ENCODE results near the gene NME7.

The NME7 gene

GRCh38 chr1:169327875-169328274 lies 39.7 kb downstream of the NME7 start:
- Histone ChIP-seq H3K27me3 (no peaks in the 10 kb centered on the region), H3K4me3 (no peak overlapping the region), H3K27ac (no peak overlapping the region), H3K36me3 (peaks cover 0 to 3% (median 0%) of the 10 kb centered on the region in 3 donors), H3K9me3 (peaks cover 0 to 12% (median 0%) of the 10 kb centered on the region in 3 donors), H3K4me1 (peaks cover 0 to 7% (median 0%) of the 10 kb centered on the region in 4 donors)
- no peak for TF ChIP-seq CTCF (IDR thresholded peaks at IDR 0.05)
- DNase-seq: no peak
- intact Hi-C loops (cut with DNase I; ENCODE audit: low total_unique reads): no loop called here

- TF ChIP-seq CTCF (IDR thresholded peaks at IDR 0.05): no peak
- no peak overlapping the region for H3K4me3 ChIP-seq
- DNase-seq: no peak
- peaks cover 0 to 7% (median 0%) of the 10 kb centered on the region in 4 donors for H3K4me1 ChIP-seq
- peaks cover 0 to 3% (median 0%) of the 10 kb centered on the region in 3 donors for H3K36me3 ChIP-seq
- H3K27ac ChIP-seq: no peak overlapping the region
- no peaks in the 10 kb centered on the region for H3K27me3 ChIP-seq
- H3K9me3 ChIP-seq: peaks cover 0 to 12% (median 0%) of the 10 kb centered on the region in 3 donors
- intact Hi-C loops (cut with DNase I; ENCODE audit: low total_unique reads): no loop called here
Measured at GRCh38 chr1:169326956-169327268, 40.7 kb downstream of the NME7 start.

- DNase-seq: no peak
- H3K4me1 ChIP-seq: peaks cover 0 to 7% (median 0%) of the 10 kb centered on the region in 4 donors
- no peaks in the 10 kb centered on the region for H3K27me3 ChIP-seq
- H3K36me3 ChIP-seq: peaks cover 0 to 3% (median 0%) of the 10 kb centered on the region in 3 donors
- no peak overlapping the region for H3K4me3 ChIP-seq
- intact Hi-C loops (cut with DNase I; ENCODE audit: low total_unique reads): no loop called here
- no peak overlapping the region for H3K27ac ChIP-seq
- TF ChIP-seq CTCF (IDR thresholded peaks at IDR 0.05): no peak
- peaks cover 0 to 12% (median 0%) of the 10 kb centered on the region in 3 donors for H3K9me3 ChIP-seq
Measured at GRCh38 chr1:169326261-169326955, 41.2 kb downstream of the NME7 start.

DNA sequence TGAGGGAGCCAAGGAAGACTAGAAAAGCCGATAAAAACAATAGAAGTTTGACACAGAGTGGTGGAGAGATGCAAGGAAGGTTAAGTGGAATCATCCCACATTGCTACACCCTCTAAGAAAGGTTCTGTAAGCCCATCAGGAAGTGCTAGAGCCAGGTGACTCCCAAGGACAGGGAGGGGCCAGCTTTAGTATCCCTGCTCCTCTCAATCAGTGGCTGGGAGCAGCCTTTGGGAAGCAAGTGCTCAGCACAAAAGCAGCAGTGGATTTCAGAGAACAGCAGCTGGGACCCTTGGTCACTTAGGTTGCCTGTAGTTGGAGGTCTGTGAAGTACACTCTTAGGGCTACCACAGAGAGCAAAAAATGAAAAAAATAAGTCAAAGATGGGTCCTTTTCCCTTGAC lies 42.5 kb downstream of the NME7 start:
- DNase-seq: no peak
- Histone ChIP-seq H3K36me3 (no peaks in the 10 kb centered on the region), H3K27me3 (no peaks in the 10 kb centered on the region), H3K9me3 (peaks cover 0 to 3% (median 0%) of the 10 kb centered on the region in 3 donors), H3K4me1 (peaks cover 0 to 7% (median 0%) of the 10 kb centered on the region in 4 donors), H3K27ac (no peak overlapping the region), H3K4me3 (no peak overlapping the region)
- intact Hi-C loops (cut with DNase I; ENCODE audit: low total_unique reads): no loop called here
- TF ChIP-seq CTCF (IDR thresholded peaks at IDR 0.05): no peak

DNA sequence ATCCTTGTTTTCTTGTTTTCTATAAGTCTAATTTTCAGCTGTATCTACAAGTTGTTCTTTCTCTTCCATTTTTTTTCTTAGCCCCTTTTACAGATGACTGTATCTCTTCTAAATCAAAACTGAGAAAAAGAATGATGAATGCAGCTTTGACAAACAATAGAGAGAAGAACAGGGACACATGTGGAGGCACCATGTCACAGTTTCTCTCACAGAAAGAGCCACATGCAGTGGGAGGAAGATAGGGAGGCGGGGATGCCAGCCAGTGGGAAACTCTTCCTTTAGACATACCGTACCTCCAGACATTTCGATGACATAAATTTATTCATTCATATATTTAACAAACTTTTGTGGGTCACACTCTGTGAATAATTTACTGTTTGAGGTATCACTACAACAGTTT lies 45.5 kb downstream of the NME7 start:
- DNase-seq: no peak
- Histone ChIP-seq H3K4me3 (no peak overlapping the region), H3K27me3 (no peaks in the 10 kb centered on the region), H3K36me3 (peaks cover 0 to 3% (median 0%) of the 10 kb centered on the region in 3 donors), H3K4me1 (peaks cover 0 to 7% (median 0%) of the 10 kb centered on the region in 4 donors), H3K27ac (no peak overlapping the region), H3K9me3 (no peaks in the 10 kb centered on the region)
- TF ChIP-seq CTCF (IDR thresholded peaks at IDR 0.05): no peak
- intact Hi-C loops (cut with DNase I; ENCODE audit: low total_unique reads): no loop called here
